H9 (cell line): Measurements from ENCODE around the gene NFATC1. TPM values are rescaled to one million over a fixed set of nuclear protein-coding genes. Genes with fewer than 3 reads are reported as not detected.

Experiments used
- DNase-seq: peaks from one replicate; pipeline ENCODE4 v3.0.0-alpha.2; 2017
- H2AFZ ChIP-seq: one replicate; pipeline ENCODE4 v1.6.1; 2013; ENCODE audit warnings: mild to moderate bottlenecking, low read length, control low read depth, moderate library complexity
- H2AK5ac ChIP-seq: 2 replicates; pipeline ENCODE4 v1.6.1; 2013; ENCODE audit warnings: low read length, control low read depth, mixed read lengths; ENCODE audit not compliant: insufficient read length
- H2BK120ac ChIP-seq: one replicate; pipeline ENCODE4 v1.6.1; 2013; ENCODE audit warnings: low read depth, mild to moderate bottlenecking, low read length, control low read depth, inconsistent platforms; ENCODE audit not compliant: poor library complexity, severe bottlenecking
- H2BK12ac ChIP-seq: 2 replicates; pipeline ENCODE4 v1.6.1; 2013; ENCODE audit warnings: low read length, control low read depth, mixed read lengths, low read depth; ENCODE audit not compliant: insufficient read length
- H2BK15ac ChIP-seq: 2 replicates; pipeline ENCODE4 v1.6.1; 2013; ENCODE audit warnings: low read depth, low read length, control low read depth
- H2BK20ac ChIP-seq: one replicate; pipeline ENCODE4 v1.6.1; 2013; ENCODE audit warnings: low read depth, mild to moderate bottlenecking, low read length, control low read depth, inconsistent platforms; ENCODE audit not compliant: poor library complexity, severe bottlenecking
- H2BK5ac ChIP-seq: 2 replicates; pipeline ENCODE4 v1.6.1; 2013; ENCODE audit warnings: low read length, control low read depth, mixed read lengths; ENCODE audit not compliant: insufficient read length
- H3K14ac ChIP-seq: 2 replicates; pipeline ENCODE4 v1.6.1; 2013; ENCODE audit warnings: low read length, control low read depth; ENCODE audit not compliant: insufficient read depth
- H3K18ac ChIP-seq: 2 replicates; pipeline ENCODE4 v1.6.1; 2013; ENCODE audit warnings: low read depth, mild to moderate bottlenecking, mixed read lengths, low read length, control low read depth; ENCODE audit not compliant: insufficient read length
- H3K23ac ChIP-seq: 2 replicates; pipeline ENCODE4 v1.6.1; 2013; ENCODE audit warnings: low read length, control low read depth, mixed read lengths, low read depth; ENCODE audit not compliant: insufficient read length
- H3K23me2 ChIP-seq: 2 replicates; pipeline ENCODE4 v1.6.1; 2013; ENCODE audit warnings: low read depth, mild to moderate bottlenecking, mixed read lengths, low read length, control low read depth; ENCODE audit not compliant: insufficient read length, poor library complexity, severe bottlenecking
- H3K27ac ChIP-seq: 2 replicates; pipeline ENCODE4 v1.5.1; 2013; ENCODE audit warnings: low read length, control low read depth, mixed read lengths, low read depth; ENCODE audit not compliant: insufficient read length
- H3K27me3 ChIP-seq: 2 replicates; pipeline ENCODE4 v1.6.1; 2013; ENCODE audit warnings: low read length, control low read depth, inconsistent platforms; ENCODE audit not compliant: insufficient read depth
- H3K4ac ChIP-seq: 2 replicates; pipeline ENCODE4 v1.6.1; 2013; ENCODE audit warnings: low read depth, mild to moderate bottlenecking, control low read depth, inconsistent platforms, low read length, moderate library complexity
- H3K4me1 ChIP-seq: 2 replicates; pipeline ENCODE4 v1.6.1; 2013; ENCODE audit warnings: low read length, control low read depth, inconsistent platforms; ENCODE audit not compliant: insufficient read depth
- H3K4me2 ChIP-seq: 2 replicates; pipeline ENCODE4 v1.6.1; 2013; ENCODE audit warnings: low read length, control low read depth, mixed read lengths; ENCODE audit not compliant: insufficient read length, insufficient read depth
- H3K56ac ChIP-seq: 2 replicates; pipeline ENCODE4 v1.6.1; 2013; ENCODE audit warnings: low read depth, mild to moderate bottlenecking, mixed read lengths, low read length, control low read depth; ENCODE audit not compliant: insufficient read length
- H3K79me1 ChIP-seq: 2 replicates; pipeline ENCODE4 v1.6.1; 2013; ENCODE audit warnings: low read depth, mild to moderate bottlenecking, moderate library complexity, low read length, control low read depth, inconsistent platforms; ENCODE audit not compliant: insufficient read depth, poor library complexity, severe bottlenecking
- H3K79me2 ChIP-seq: 2 replicates; pipeline ENCODE4 v1.6.1; 2013; ENCODE audit warnings: low read length, control low read depth, inconsistent platforms; ENCODE audit not compliant: insufficient read depth
- H3K9ac ChIP-seq: 2 replicates; pipeline ENCODE4 v1.6.1; 2013; ENCODE audit warnings: low read length, control low read depth, mixed read lengths; ENCODE audit not compliant: insufficient read length; ENCODE audit errors: extremely low read depth
- H3K9me3 ChIP-seq: one replicate; pipeline ENCODE4 v1.6.1; 2013; ENCODE audit warnings: low read depth, low read length, inconsistent platforms; ENCODE audit not compliant: control insufficient read depth
- H3T11ph ChIP-seq: one replicate; pipeline ENCODE4 v1.6.1; 2013; ENCODE audit warnings: mild to moderate bottlenecking, low read length, control low read depth, inconsistent platforms
- H4K20me1 ChIP-seq: one replicate; pipeline ENCODE4 v1.6.1; 2013; ENCODE audit not compliant: control insufficient read depth, insufficient read length, insufficient read depth
- H4K5ac ChIP-seq: 2 replicates; pipeline ENCODE4 v1.6.1; 2013; ENCODE audit warnings: low read depth, mild to moderate bottlenecking, mixed read lengths, low read length, control low read depth; ENCODE audit not compliant: insufficient read length
- H4K8ac ChIP-seq: replicated peaks from 2 replicates; pipeline ENCODE4 v1.6.1; 2013; ENCODE audit warnings: low read length, control low read depth, mixed read lengths, low read depth; ENCODE audit not compliant: insufficient read length
- H4K91ac ChIP-seq: 2 replicates; pipeline ENCODE4 v1.6.1; 2013; ENCODE audit warnings: low read depth, mild to moderate bottlenecking, moderate library complexity, mixed read lengths, low read length, control low read depth; ENCODE audit not compliant: insufficient read length
- H3K27ac Mint-ChIP-seq, 3 experiments: 2 replicates in 2 of 3; 3 replicates in 1 of 3; pipeline ENCODE4 v1.8.0; 2020 to 2021; ENCODE audit warnings: mixed read lengths in 3 of 3, mild to moderate bottlenecking in 1 of 3, moderate library complexity in 1 of 3
- H3K27me3 Mint-ChIP-seq: 2 replicates; pipeline ENCODE4 v1.8.0; 2021; ENCODE audit warnings: low read depth, mild to moderate bottlenecking, moderate library complexity, mixed read lengths
- H3K36me3 Mint-ChIP-seq, 3 experiments: 2 replicates in 2 of 3; 3 replicates in 1 of 3; pipeline ENCODE4 v1.8.0; 2020 to 2021; ENCODE audit warnings: low read depth in 3 of 3, mixed read lengths in 3 of 3; ENCODE audit not compliant: insufficient read depth in 1 of 3
- H3K4me1 Mint-ChIP-seq, 2 experiments: 2 replicates each; pipeline ENCODE4 v1.8.0; 2020; ENCODE audit warnings: mixed read lengths in 2 of 2
- H3K4me3 Mint-ChIP-seq, 2 experiments: 2 replicates in 1 of 2; 3 replicates in 1 of 2; pipeline ENCODE4 v1.8.0; 2020 to 2021; ENCODE audit warnings: mild to moderate bottlenecking in 2 of 2, mixed read lengths in 2 of 2, moderate library complexity in 1 of 2
- H3K9me3 Mint-ChIP-seq, 2 experiments: 2 replicates in 1 of 2; 3 replicates in 1 of 2; pipeline ENCODE4 v1.8.0; 2020; ENCODE audit warnings: mild to moderate bottlenecking in 2 of 2, mixed read lengths in 2 of 2, moderate library complexity in 1 of 2
- WGBS: extraction: QIAGEN DNeasy Blood & Tissue Kit; methylation state at CpG from one replicate; pipeline ENCODE4 v1.1.7; 2013; ENCODE audit warnings: missing lambda C conversion rate, low lambda C conversion rate, mixed read lengths; ENCODE audit not compliant: insufficient read length; ENCODE audit errors: extremely low coverage; 5-methylcytosine and 5-hydroxymethylcytosine counted together
- total RNA-seq: library from RNA; stranded (reverse); gene quantifications from 2 replicates; pipeline ENCODE4 v1.2.1, GENCODE V29; 2021
- TF ChIP-seq, protein P1 (sequence below): fragments of 200-600 bp; sonication (generic); conservative IDR thresholded peaks from 3 replicates; pipeline ENCODE4 v1.8.0; 2021; ENCODE audit warnings: antibody characterized with exemption, mild to moderate bottlenecking

The NFATC1 gene
- total RNA-seq, 1 experiment from 2014 or later, result 5.5 TPM

- Histone ChIP-seq H3T11ph (no peak overlapping the region), H4K20me1 (no peaks in the 10 kb centered on the region), H3K79me1 (no peaks in the 10 kb centered on the region), H3K23me2 (no peaks in the 10 kb centered on the region), H2AFZ (no peak overlapping the region), H3K56ac (no peak overlapping the region), H2BK15ac (no peak overlapping the region), H3K4me1 (no peaks in the 10 kb centered on the region), H3K23ac (no peak overlapping the region), H3K79me2 (no peaks in the 10 kb centered on the region), H3K27ac (no peak overlapping the region), H3K14ac (no peak overlapping the region; the same call in 1 of the 2 replicates), H3K18ac (no peak overlapping the region), H3K9me3 (no peaks in the 10 kb centered on the region), H2AK5ac (no peak overlapping the region), H2BK12ac (no peak overlapping the region), H4K91ac (no peak overlapping the region), H3K4me2 (no peak overlapping the region), H2BK120ac (no peak overlapping the region), H3K9ac (no peak overlapping the region), H2BK20ac (no peak overlapping the region), H3K27me3 (no peaks in the 10 kb centered on the region), H4K5ac (no peak overlapping the region), H4K8ac (no peak overlapping the region), H3K4ac (no peak overlapping the region), H2BK5ac (no peak overlapping the region)
- Mint-ChIP-seq H3K4me1 (no peaks in the 10 kb centered on the region), H3K27me3 (no peaks in the 10 kb centered on the region), H3K36me3 (no peaks in the 10 kb centered on the region), H3K4me3 (no peak overlapping the region), H3K27ac (no peak overlapping the region; a peak in 1 of 7 replicates), H3K9me3 (no peaks in the 10 kb centered on the region)
- TF ChIP-seq, protein P1, sequence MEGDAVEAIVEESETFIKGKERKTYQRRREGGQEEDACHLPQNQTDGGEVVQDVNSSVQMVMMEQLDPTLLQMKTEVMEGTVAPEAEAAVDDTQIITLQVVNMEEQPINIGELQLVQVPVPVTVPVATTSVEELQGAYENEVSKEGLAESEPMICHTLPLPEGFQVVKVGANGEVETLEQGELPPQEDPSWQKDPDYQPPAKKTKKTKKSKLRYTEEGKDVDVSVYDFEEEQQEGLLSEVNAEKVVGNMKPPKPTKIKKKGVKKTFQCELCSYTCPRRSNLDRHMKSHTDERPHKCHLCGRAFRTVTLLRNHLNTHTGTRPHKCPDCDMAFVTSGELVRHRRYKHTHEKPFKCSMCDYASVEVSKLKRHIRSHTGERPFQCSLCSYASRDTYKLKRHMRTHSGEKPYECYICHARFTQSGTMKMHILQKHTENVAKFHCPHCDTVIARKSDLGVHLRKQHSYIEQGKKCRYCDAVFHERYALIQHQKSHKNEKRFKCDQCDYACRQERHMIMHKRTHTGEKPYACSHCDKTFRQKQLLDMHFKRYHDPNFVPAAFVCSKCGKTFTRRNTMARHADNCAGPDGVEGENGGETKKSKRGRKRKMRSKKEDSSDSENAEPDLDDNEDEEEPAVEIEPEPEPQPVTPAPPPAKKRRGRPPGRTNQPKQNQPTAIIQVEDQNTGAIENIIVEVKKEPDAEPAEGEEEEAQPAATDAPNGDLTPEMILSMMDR, result no peak
- DNase-seq, result no peak
- no CpG with 5 or more reads among the region's 26 CpGs for WGBS
Measured at GRCh38 chr18:79452190-79452990, 56.7 kb downstream of the NFATC1 start.
